GM12878 (cell line): ENCODE measurements around the gene LYPD5. TPM values are rescaled to one million over a fixed set of nuclear protein-coding genes. Genes with fewer than 3 reads are reported as not detected.

Source experiments
- ATAC-seq: fragments of 200-7000 bp; cut with Tn5 transposase; 3 replicates; pipeline ENCODE4 v1.9.1; 2020; ENCODE audit warnings: mild to moderate bottlenecking, moderate library complexity
- BruUV-seq: library from RNA; stranded (reverse); fragments of 400-500 nt; replicated peaks from 2 replicates; lab custom pipeline; 2021; lab: Mats Ljungman, UMichigan
- CTCF ChIA-PET: fragments of 300-600 bp; sonication (Branson Sonifier 250); formaldehyde crosslinking; extraction: SDS; loops from one replicate; lab custom pipeline; 2021; ENCODE audit warnings: inconsistent platforms; lab: Yijun Ruan, JAX
- POLR2A ChIA-PET: fragments of 350-600 bp; formaldehyde crosslinking; extraction: SDS; loops from one replicate; lab custom pipeline; 2021; ENCODE audit warnings: inconsistent platforms; lab: Charles Lee
- RAD21 ChIA-PET: fragments of 300-600 bp; sonication (Branson Sonifier 250); formaldehyde crosslinking; loops from one replicate; lab custom pipeline; 2023; ENCODE audit warnings: antibody characterized with exemption; ENCODE audit not compliant: unreplicated experiment; lab: Charles Lee
- SMC1A ChIA-PET: fragments of 300-600 bp; sonication (Branson Sonifier 250); formaldehyde crosslinking; loops from one replicate; lab custom pipeline; 2023; ENCODE audit not compliant: unreplicated experiment, uncharacterized antibody; lab: Charles Lee
- DNase-seq: peaks from one replicate; pipeline ENCODE4 v3.0.0-alpha.2; 2011; ENCODE audit warnings: low read depth, low spot score
- FAIRE-seq: peaks from 3 replicates; lab custom pipeline; 2011; peaks lifted over from hg19 to GRCh38; lab: Jason Lieb, UNC
- H2AFZ ChIP-seq: 2 replicates; pipeline ENCODE4 v1.6.0; 2011; ENCODE audit warnings: low read depth, low read length, control low read depth; ENCODE audit not compliant: control insufficient read depth
- H3K27ac ChIP-seq: 2 replicates; pipeline ENCODE4 v1.5.1; 2011; ENCODE audit warnings: control low read depth; ENCODE audit not compliant: control insufficient read depth, insufficient read depth
- H3K27me3 ChIP-seq, 2 experiments: replicated peaks in 1 of 2; 2 replicates each; pipeline versions ENCODE4 v1.6.0 to v1.6.1; 2011; ENCODE audit warnings: low read length in 1 of 2; ENCODE audit not compliant: control insufficient read depth in 2 of 2, insufficient read depth in 2 of 2
- H3K36me3 ChIP-seq, 2 experiments: 2 replicates each; pipeline ENCODE4 v1.5.1; 2011; ENCODE audit warnings: low read length in 1 of 2; ENCODE audit not compliant: control insufficient read depth in 2 of 2, insufficient read depth in 2 of 2
- H3K4me1 ChIP-seq: 2 replicates; pipeline ENCODE4 v1.6.1; 2011; ENCODE audit warnings: mild to moderate bottlenecking, low read length, moderate library complexity, mixed read lengths; ENCODE audit not compliant: control insufficient read depth, insufficient read depth
- H3K4me2 ChIP-seq: 2 replicates; pipeline ENCODE4 v1.6.0; 2011; ENCODE audit warnings: control low read depth; ENCODE audit not compliant: control insufficient read depth, insufficient read depth
- H3K4me3 ChIP-seq: fragments of 200-600 bp; sonication (generic); 2 replicates; pipeline ENCODE4 v1.5.1; 2016
- H3K79me2 ChIP-seq: 2 replicates; pipeline ENCODE4 v1.6.0; 2011; ENCODE audit warnings: low read length; ENCODE audit not compliant: control insufficient read depth, insufficient read depth
- H3K9ac ChIP-seq: 2 replicates; pipeline ENCODE4 v1.8.0; 2011; ENCODE audit warnings: low read length, control low read depth, mixed read lengths; ENCODE audit not compliant: control insufficient read depth, insufficient read depth
- H3K9me3 ChIP-seq: replicated peaks from 3 replicates; pipeline ENCODE4 v1.5.1; 2011; ENCODE audit warnings: mild to moderate bottlenecking, low read length; ENCODE audit not compliant: control insufficient read depth, insufficient read depth
- H4K20me1 ChIP-seq: 2 replicates; pipeline ENCODE4 v1.6.0; 2011; ENCODE audit not compliant: control insufficient read depth, insufficient read depth
- BCL11A ChIP-seq: IDR thresholded peaks from 2 replicates; pipeline ENCODE4 v1.6.1; 2011; ENCODE audit warnings: low read depth, low read length
- CBFB ChIP-seq: IDR thresholded peaks from 2 replicates; pipeline ENCODE4 v1.6.1; 2016; ENCODE audit warnings: antibody characterized with exemption, low read depth
- CREM ChIP-seq: IDR thresholded peaks from 2 replicates; pipeline ENCODE4 v1.6.1; 2014; ENCODE audit warnings: antibody characterized with exemption, low read depth
- CTCF ChIP-seq, 3 experiments: IDR thresholded peaks in 2 of 3; conservative IDR thresholded peaks in 1 of 3; 2 replicates each; pipeline ENCODE4 v1.5.1; 2011; ENCODE audit warnings: low read depth in 3 of 3, low read length in 3 of 3, mild to moderate bottlenecking in 3 of 3, control low read depth in 2 of 3, moderate library complexity in 2 of 3, inconsistent platforms in 1 of 3, mixed read lengths in 1 of 3; ENCODE audit not compliant: control insufficient read depth in 2 of 3, insufficient read depth in 1 of 3; ENCODE audit errors: extremely low read depth in 1 of 3
- ETV6 ChIP-seq, 2 experiments: fragments of 450-650 bp in 1 of 2; IDR thresholded peaks in 1 of 2; conservative IDR thresholded peaks in 1 of 2; 2 replicates each; pipeline ENCODE4 v1.6.1; 2014; ENCODE audit warnings: antibody characterized with exemption in 1 of 2, borderline replicate concordance in 1 of 2, low read depth in 1 of 2, mild to moderate bottlenecking in 1 of 2, moderate library complexity in 1 of 2
- KLF5 ChIP-seq: fragments of 450-650 bp; IDR thresholded peaks from 2 replicates; pipeline ENCODE4 v1.6.1; 2014; ENCODE audit warnings: mild to moderate bottlenecking; ENCODE audit not compliant: partially characterized antibody
- MEF2B ChIP-seq: fragments of 450-650 bp; IDR thresholded peaks from 2 replicates; pipeline ENCODE4 v1.6.1; 2018; ENCODE audit warnings: mild to moderate bottlenecking, moderate library complexity; ENCODE audit not compliant: partially characterized antibody, poor library complexity, severe bottlenecking
- NFYA ChIP-seq: IDR thresholded peaks from 2 replicates; pipeline ENCODE4 v1.6.1; 2011; ENCODE audit warnings: low read depth, mild to moderate bottlenecking, low read length, improper control_type of control experiment, borderline replicate concordance
- RAD21 ChIP-seq: IDR thresholded peaks from 2 replicates; pipeline ENCODE4 v1.6.1; 2011; ENCODE audit warnings: mild to moderate bottlenecking, low read depth, low read length, moderate library complexity; ENCODE audit not compliant: insufficient read depth
- SMAD1 ChIP-seq: fragments of 450-650 bp; IDR thresholded peaks from 2 replicates; pipeline ENCODE4 v1.6.1; 2018; ENCODE audit warnings: mild to moderate bottlenecking, low read depth; ENCODE audit not compliant: partially characterized antibody
- STAT3 ChIP-seq: IDR thresholded peaks from 2 replicates; pipeline ENCODE4 v1.6.1; 2011; ENCODE audit warnings: low read depth, low read length, improper control_type of control experiment
- ZNF274 ChIP-seq: IDR thresholded peaks from one replicate; pipeline ENCODE4 v1.8.0; 2011; ENCODE audit not compliant: insufficient read length, insufficient read depth
- WGBS: methylation state at CpG from one replicate; pipeline ENCODE4 v1.1.6; 2016; ENCODE audit warnings: low lambda C conversion rate; ENCODE audit not compliant: insufficient replicate concordance, insufficient coverage; ENCODE audit errors: missing lambda C conversion rate; 5-methylcytosine and 5-hydroxymethylcytosine counted together
- in situ Hi-C: fragments of 300-500 bp; cut with MboI; formaldehyde crosslinking; loops from 9 replicates; pipeline ENCODE4 v1.14.3; 2018; ENCODE audit warnings: mixed read lengths
- intact Hi-C: fragments of 100-400 bp; cut with micrococcal nuclease; formaldehyde crosslinking; loops from one replicate; pipeline ENCODE4 v1.14.2; 2022; ENCODE audit not compliant: unreplicated experiment
- polyA plus RNA-seq, 11 experiments: library from polyadenylated mRNA; depleted of rRNA in 4 of 11; unstranded in 6 of 11; stranded (reverse) in 5 of 11; fragments of >200 nt; fragmentation: Nextera tagmentation in 4 of 11; fragmentation: Illumina TruSeq in 1 of 11; extraction: Ambion mirVana in 4 of 11; extraction: Trizol in 1 of 11; gene quantifications; 1 replicate in 1 of 11; 2 replicates in 10 of 11; pipeline versions ENCODE4 v1.2.1 to v1.2.3, GENCODE V29; 2011 to 2016; ENCODE audit warnings: inconsistent platforms in 2 of 11, missing spikeins in 2 of 11, low read depth in 1 of 11
- total RNA-seq, 4 experiments: library from RNA; depleted of rRNA in 3 of 4; stranded (reverse); fragments of >200 nt in 3 of 4; fragmentation: Illumina TruSeq in 1 of 4; extraction: Trizol in 1 of 4; gene quantifications; 2 replicates each; pipeline versions ENCODE4 v1.2.1 to v1.2.3, GENCODE V29; 2013 to 2021
- TF ChIP-seq, protein P1 (sequence below): fragments of 450-650 bp; IDR thresholded peaks from 2 replicates; pipeline ENCODE4 v1.6.1; 2017; ENCODE audit warnings: mild to moderate bottlenecking, moderate library complexity
- TF ChIP-seq, protein P2 (sequence below): fragments of 150-350 bp; IDR thresholded peaks from 2 replicates; pipeline ENCODE4 v1.6.1; 2014; ENCODE audit warnings: mild to moderate bottlenecking, low read depth, low read length
- TF ChIP-seq, protein P3 (sequence below): IDR thresholded peaks from 2 replicates; pipeline ENCODE4 v1.6.1; 2012; ENCODE audit warnings: low read depth, low read length, improper control_type of control experiment

The LYPD5 gene
- total and polyA plus RNA-seq, 10 of the 15 experiments (the other 5 are each of a cell fraction or from before 2014, with no cell fraction given) = 0.04 to 2.2 (median 0.69) TPM; not detected in 1

DNA sequence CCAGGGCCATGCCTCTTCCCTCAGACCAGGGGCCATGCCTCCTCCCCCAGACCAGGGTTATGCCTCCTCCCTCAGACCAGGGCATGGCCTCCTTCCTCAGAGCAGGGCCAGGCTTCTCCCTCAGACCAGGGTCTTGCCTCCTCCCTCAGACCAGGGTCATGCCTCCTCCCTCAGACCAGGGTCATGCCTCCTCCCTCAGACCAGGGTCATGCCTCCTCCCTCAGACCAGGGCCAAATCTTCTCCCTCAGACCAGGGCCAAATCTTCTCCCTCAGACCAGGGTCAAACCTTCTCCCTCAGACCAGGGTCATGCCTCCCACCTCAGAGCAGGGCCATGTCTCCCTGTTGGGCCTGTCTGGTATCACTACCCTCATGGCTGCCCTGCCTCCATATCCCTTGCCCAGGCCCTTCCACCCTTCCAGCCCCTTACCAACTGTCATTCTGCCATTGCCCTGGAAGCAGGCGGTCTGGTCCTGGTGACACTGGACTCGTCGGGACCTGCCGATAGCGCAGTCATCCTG, 4.2 kb downstream of the LYPD5 start:
- Histone ChIP-seq H3K4me2 (peak overlapping the region; percentile 95), H2AFZ (peak overlapping the region; percentile 69; the same call in 1 of the 2 replicates)
- no peak for DNase-seq
- intact Hi-C loops (no loop called here), in situ Hi-C loops (no loop called here)
- RAD21 ChIA-PET = no interaction called here
- CTCF ChIA-PET = interaction anchor here (3.2 kb wide), 1 partner anchor 11 kb away, joined by 14 read pairs; no protein-coding TSS in a partner anchor
- TF ChIP-seq CBFB = no peak
- no peak for TF ChIP-seq STAT3
- TF ChIP-seq, protein P1, sequence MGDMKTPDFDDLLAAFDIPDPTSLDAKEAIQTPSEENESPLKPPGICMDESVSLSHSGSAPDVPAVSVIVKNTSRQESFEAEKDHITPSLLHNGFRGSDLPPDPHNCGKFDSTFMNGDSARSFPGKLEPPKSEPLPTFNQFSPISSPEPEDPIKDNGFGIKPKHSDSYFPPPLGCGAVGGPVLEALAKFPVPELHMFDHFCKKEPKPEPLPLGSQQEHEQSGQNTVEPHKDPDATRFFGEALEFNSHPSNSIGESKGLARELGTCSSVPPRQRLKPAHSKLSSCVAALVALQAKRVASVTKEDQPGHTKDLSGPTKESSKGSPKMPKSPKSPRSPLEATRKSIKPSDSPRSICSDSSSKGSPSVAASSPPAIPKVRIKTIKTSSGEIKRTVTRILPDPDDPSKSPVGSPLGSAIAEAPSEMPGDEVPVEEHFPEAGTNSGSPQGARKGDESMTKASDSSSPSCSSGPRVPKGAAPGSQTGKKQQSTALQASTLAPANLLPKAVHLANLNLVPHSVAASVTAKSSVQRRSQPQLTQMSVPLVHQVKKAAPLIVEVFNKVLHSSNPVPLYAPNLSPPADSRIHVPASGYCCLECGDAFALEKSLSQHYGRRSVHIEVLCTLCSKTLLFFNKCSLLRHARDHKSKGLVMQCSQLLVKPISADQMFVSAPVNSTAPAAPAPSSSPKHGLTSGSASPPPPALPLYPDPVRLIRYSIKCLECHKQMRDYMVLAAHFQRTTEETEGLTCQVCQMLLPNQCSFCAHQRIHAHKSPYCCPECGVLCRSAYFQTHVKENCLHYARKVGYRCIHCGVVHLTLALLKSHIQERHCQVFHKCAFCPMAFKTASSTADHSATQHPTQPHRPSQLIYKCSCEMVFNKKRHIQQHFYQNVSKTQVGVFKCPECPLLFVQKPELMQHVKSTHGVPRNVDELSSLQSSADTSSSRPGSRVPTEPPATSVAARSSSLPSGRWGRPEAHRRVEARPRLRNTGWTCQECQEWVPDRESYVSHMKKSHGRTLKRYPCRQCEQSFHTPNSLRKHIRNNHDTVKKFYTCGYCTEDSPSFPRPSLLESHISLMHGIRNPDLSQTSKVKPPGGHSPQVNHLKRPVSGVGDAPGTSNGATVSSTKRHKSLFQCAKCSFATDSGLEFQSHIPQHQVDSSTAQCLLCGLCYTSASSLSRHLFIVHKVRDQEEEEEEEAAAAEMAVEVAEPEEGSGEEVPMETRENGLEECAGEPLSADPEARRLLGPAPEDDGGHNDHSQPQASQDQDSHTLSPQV = no peak
- TF ChIP-seq ZNF274 = no peak
- no peak for TF ChIP-seq MEF2B
- TF ChIP-seq NFYA = no peak
- no peak for TF ChIP-seq SMAD1
- TF ChIP-seq KLF5 = no peak
- TF ChIP-seq RAD21 = no peak
- TF ChIP-seq BCL11A = no peak
- TF ChIP-seq, protein P2, sequence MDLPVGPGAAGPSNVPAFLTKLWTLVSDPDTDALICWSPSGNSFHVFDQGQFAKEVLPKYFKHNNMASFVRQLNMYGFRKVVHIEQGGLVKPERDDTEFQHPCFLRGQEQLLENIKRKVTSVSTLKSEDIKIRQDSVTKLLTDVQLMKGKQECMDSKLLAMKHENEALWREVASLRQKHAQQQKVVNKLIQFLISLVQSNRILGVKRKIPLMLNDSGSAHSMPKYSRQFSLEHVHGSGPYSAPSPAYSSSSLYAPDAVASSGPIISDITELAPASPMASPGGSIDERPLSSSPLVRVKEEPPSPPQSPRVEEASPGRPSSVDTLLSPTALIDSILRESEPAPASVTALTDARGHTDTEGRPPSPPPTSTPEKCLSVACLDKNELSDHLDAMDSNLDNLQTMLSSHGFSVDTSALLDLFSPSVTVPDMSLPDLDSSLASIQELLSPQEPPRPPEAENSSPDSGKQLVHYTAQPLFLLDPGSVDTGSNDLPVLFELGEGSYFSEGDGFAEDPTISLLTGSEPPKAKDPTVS = no peak
- TF ChIP-seq CTCF (IDR thresholded peaks at IDR 0.05 in 2 of 3, conservative IDR thresholded peaks at IDR 0.05 in 1 of 3; ENCODE audit: control insufficient read depth in 2 of 3, extremely low read depth in 1 of 3, insufficient read depth in 1 of 3, low read depth in 3 of 3, low read length in 3 of 3) = no peak
- TF ChIP-seq CREM = no peak
- TF ChIP-seq, protein P3, sequence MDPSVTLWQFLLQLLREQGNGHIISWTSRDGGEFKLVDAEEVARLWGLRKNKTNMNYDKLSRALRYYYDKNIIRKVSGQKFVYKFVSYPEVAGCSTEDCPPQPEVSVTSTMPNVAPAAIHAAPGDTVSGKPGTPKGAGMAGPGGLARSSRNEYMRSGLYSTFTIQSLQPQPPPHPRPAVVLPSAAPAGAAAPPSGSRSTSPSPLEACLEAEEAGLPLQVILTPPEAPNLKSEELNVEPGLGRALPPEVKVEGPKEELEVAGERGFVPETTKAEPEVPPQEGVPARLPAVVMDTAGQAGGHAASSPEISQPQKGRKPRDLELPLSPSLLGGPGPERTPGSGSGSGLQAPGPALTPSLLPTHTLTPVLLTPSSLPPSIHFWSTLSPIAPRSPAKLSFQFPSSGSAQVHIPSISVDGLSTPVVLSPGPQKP = no peak
- no peak for TF ChIP-seq ETV6 (conservative IDR thresholded peaks at IDR 0.05 in 1 of 2, IDR thresholded peaks at IDR 0.05 in 1 of 2; ENCODE audit: borderline replicate concordance in 1 of 2, low read depth in 1 of 2)
- TF ChIP-seq, all 136 proteins: peak for 0
- 0 out of 2 replicates have a peak overlapping the region, but pooled peaks have one; percentile 8 for H3K9ac ChIP-seq
- WGBS = 66% methylated on average over 5 of the region's 5 CpGs
- no TSS peak for BruUV-seq
- FAIRE-seq = no peak
- SMC1A ChIA-PET = no interaction called here
- H3K36me3 ChIP-seq = no peaks in the 10 kb centered on the region
- no peaks in the 10 kb centered on the region for H3K79me2 ChIP-seq
- no peak overlapping the region for H3K27ac ChIP-seq
- H3K27me3 ChIP-seq = no peaks in the 10 kb centered on the region
- no peak for ATAC-seq
- peaks cover 4% of the 10 kb centered on the region for H3K4me1 ChIP-seq
- H3K4me3 ChIP-seq = peak overlapping the region; percentile 60; the same call in 1 of the 2 replicates
- POLR2A ChIA-PET = no interaction called here
- 0 out of 2 replicates have a peak, but pooled peaks cover 2% of the 10 kb centered on the region for H4K20me1 ChIP-seq
- H3K9me3 ChIP-seq = no peaks in the 10 kb centered on the region; the same call in 2 of the 3 replicates
